ENCODE measurements around the gene SEZ6L.
A peak's percentile ranks its signal among the peaks of the same experiment; 100 is the strongest.

SEZ6L gene

GRCh38 chr22:26182723-26183122 lies 13.5 kb downstream of the SEZ6L start:
- DNase-seq = peak; percentile 72

GRCh38 chr22:26185190-26185589 lies 15.9 kb downstream of the SEZ6L start:
- DNase-seq = no peak

GRCh38 chr22:26188341-26188740 lies 19.1 kb downstream of the SEZ6L start:
- no peak for DNase-seq

GRCh38 chr22:26194313-26194712 lies 25.1 kb downstream of the SEZ6L start:
- no peak for DNase-seq

GRCh38 chr22:26194877-26195276 lies 25.6 kb downstream of the SEZ6L start:
- DNase-seq = no peak

- DNase-seq = no peak
Measured at GRCh38 chr22:26196657-26197056, 27.4 kb downstream of the SEZ6L start.

GRCh38 chr22:26197425-26197824 lies 28.2 kb downstream of the SEZ6L start:
- DNase-seq = no peak

- DNase-seq = peak; percentile 1
Measured at GRCh38 chr22:26199665-26200064, 30.4 kb downstream of the SEZ6L start.

- no peak for DNase-seq
Measured at GRCh38 chr22:26202280-26202924, 33.1 kb downstream of the SEZ6L start.

GRCh38 chr22:26205494-26205893 lies 36.2 kb downstream of the SEZ6L start:
- no peak for DNase-seq

GRCh38 chr22:26210334-26210733 lies 41.1 kb downstream of the SEZ6L start:
- DNase-seq = no peak

- no peak for DNase-seq
Measured at GRCh38 chr22:26213826-26214225, 44.6 kb downstream of the SEZ6L start.

GRCh38 chr22:26214466-26214865 lies 45.2 kb downstream of the SEZ6L start:
- DNase-seq = no peak

- peak; percentile 57 for DNase-seq
Measured at GRCh38 chr22:26215736-26216135, 46.5 kb downstream of the SEZ6L start.

- DNase-seq = no peak
Measured at GRCh38 chr22:26225207-26225606, 55.9 kb downstream of the SEZ6L start.

GRCh38 chr22:26226538-26227297 lies 57.5 kb downstream of the SEZ6L start:
- DNase-seq = no peak

- no peak for DNase-seq
Measured at GRCh38 chr22:26229910-26230309, 60.6 kb downstream of the SEZ6L start.

GRCh38 chr22:26234296-26234695 lies 65.0 kb downstream of the SEZ6L start:
- DNase-seq = no peak

GRCh38 chr22:26235792-26236487 lies 66.7 kb downstream of the SEZ6L start:
- no peak for DNase-seq

GRCh38 chr22:26236991-26237390 lies 67.7 kb downstream of the SEZ6L start:
- no peak for DNase-seq

- DNase-seq = no peak
Measured at GRCh38 chr22:26238596-26238995, 69.3 kb downstream of the SEZ6L start.

- DNase-seq = no peak
Measured at GRCh38 chr22:26239581-26239980, 70.3 kb downstream of the SEZ6L start.

- no peak for DNase-seq
Measured at GRCh38 chr22:26241361-26241760, 72.1 kb downstream of the SEZ6L start.

- DNase-seq = no peak
Measured at GRCh38 chr22:26245001-26245400, 75.7 kb downstream of the SEZ6L start.

Data from NCI-H82 (cell line).